Astrocyte (in vitro differentiated cells and primary cell): ENCODE measurements around the gene LCE4A. TPM values are rescaled to one million over a fixed set of nuclear protein-coding genes. Genes with fewer than 3 reads are reported as not detected.
"Not testable (repeated sequence)": the region's sequence is repeated elsewhere in the genome, so short reads cannot be mapped to it uniquely, and the experiment has no call there.

Experiments
- DNase-seq: peaks from one replicate; pipeline ENCODE4 v3.0.0-alpha.2; 2010; ENCODE audit warnings: low read depth
- FAIRE-seq: peaks from 2 replicates; lab custom pipeline; 2011; peaks lifted over from hg19 to GRCh38; lab: Jason Lieb, UNC
- H2AFZ ChIP-seq: 2 replicates; pipeline ENCODE4 v1.6.0; 2012; ENCODE audit warnings: low read depth, low read length, inconsistent platforms
- H3K27ac ChIP-seq: 2 replicates; pipeline ENCODE4 v1.5.1; 2011; ENCODE audit warnings: low read depth, low read length, inconsistent platforms
- H3K27me3 ChIP-seq: 2 replicates; pipeline ENCODE4 v1.6.0; 2011; ENCODE audit warnings: low read length, inconsistent platforms; ENCODE audit not compliant: insufficient read depth
- H3K36me3 ChIP-seq: 2 replicates; pipeline ENCODE4 v1.5.1; 2011; ENCODE audit warnings: low read length, inconsistent platforms; ENCODE audit not compliant: insufficient read depth
- H3K4me1 ChIP-seq: 2 replicates; pipeline ENCODE4 v1.5.1; 2011; ENCODE audit warnings: low read length, inconsistent platforms; ENCODE audit not compliant: insufficient read depth
- H3K4me2 ChIP-seq: 2 replicates; pipeline ENCODE4 v1.6.0; 2012; ENCODE audit warnings: low read length, inconsistent platforms
- H3K4me3 ChIP-seq: 2 replicates; pipeline ENCODE4 v1.5.1; 2011; ENCODE audit warnings: low read depth, mild to moderate bottlenecking, low read length, inconsistent platforms; ENCODE audit not compliant: insufficient read depth
- H3K79me2 ChIP-seq: 2 replicates; pipeline ENCODE4 v1.6.0; 2012; ENCODE audit warnings: mild to moderate bottlenecking, low read length, inconsistent platforms; ENCODE audit not compliant: insufficient read depth
- H3K9ac ChIP-seq: 2 replicates; pipeline ENCODE4 v1.6.0; 2012; ENCODE audit warnings: mild to moderate bottlenecking, low read length, inconsistent platforms
- H3K9me3 ChIP-seq: 2 replicates; pipeline ENCODE4 v1.5.1; 2012; ENCODE audit warnings: low read depth, mild to moderate bottlenecking, low read length, inconsistent platforms; ENCODE audit not compliant: insufficient read depth
- H4K20me1 ChIP-seq: 2 replicates; pipeline ENCODE4 v1.6.0; 2012; ENCODE audit warnings: low read length, inconsistent platforms; ENCODE audit not compliant: insufficient read depth
- H3K27ac Mint-ChIP-seq: one replicate; pipeline ENCODE4 v1.8.0; 2021; ENCODE audit warnings: mild to moderate bottlenecking, mixed read lengths; ENCODE audit not compliant: unreplicated experiment
- H3K27me3 Mint-ChIP-seq: one replicate; pipeline ENCODE4 v1.8.0; 2021; ENCODE audit warnings: low read depth, mixed read lengths; ENCODE audit not compliant: unreplicated experiment
- H3K36me3 Mint-ChIP-seq: one replicate; pipeline ENCODE4 v1.8.0; 2021; ENCODE audit warnings: low read depth, mixed read lengths; ENCODE audit not compliant: unreplicated experiment
- H3K4me1 Mint-ChIP-seq: one replicate; pipeline ENCODE4 v1.8.0; 2021; ENCODE audit warnings: low read depth, mixed read lengths; ENCODE audit not compliant: unreplicated experiment
- H3K4me3 Mint-ChIP-seq: one replicate; pipeline ENCODE4 v1.8.0; 2021; ENCODE audit warnings: mild to moderate bottlenecking, moderate library complexity, mixed read lengths; ENCODE audit not compliant: unreplicated experiment
- H3K9me3 Mint-ChIP-seq: one replicate; pipeline ENCODE4 v1.8.0; 2021; ENCODE audit warnings: mild to moderate bottlenecking, mixed read lengths; ENCODE audit not compliant: unreplicated experiment
- CTCF ChIP-seq: IDR thresholded peaks from 2 replicates; pipeline ENCODE4 v1.5.1; 2011; ENCODE audit warnings: low read depth, mild to moderate bottlenecking, inconsistent platforms, low read length, moderate library complexity; ENCODE audit not compliant: insufficient read depth
- EZH2 ChIP-seq: IDR thresholded peaks from 2 replicates; pipeline ENCODE4 v1.6.1; 2012; ENCODE audit warnings: mild to moderate bottlenecking, low read length, inconsistent platforms; ENCODE audit not compliant: insufficient read depth
- total RNA-seq: library from RNA; stranded (reverse); gene quantifications from 2 replicates; pipeline ENCODE4 v1.2.1, GENCODE V29; 2021

Gene LCE4A
- total RNA-seq, 1 donor from 2014 or later, result not detected

- H3K27ac ChIP-seq, result no peak overlapping the region
- H3K4me1 ChIP-seq, result no peaks in the 10 kb centered on the region
- Mint-ChIP-seq H3K27ac (no peak overlapping the region), H3K4me3 (no peak overlapping the region), H3K36me3 (no peaks in the 10 kb centered on the region), H3K27me3 (peaks cover 20% of the 10 kb centered on the region), H3K4me1 (no peaks in the 10 kb centered on the region), H3K9me3 (peaks cover 2% of the 10 kb centered on the region)
- FAIRE-seq (no peak), DNase-seq (no peak)
- no peak overlapping the region for H3K4me3 ChIP-seq
- TF ChIP-seq CTCF, result no peak
- no peak for TF ChIP-seq EZH2
- no peaks in the 10 kb centered on the region for H3K9me3 ChIP-seq
- no peak overlapping the region for H3K9ac ChIP-seq
- no peaks in the 10 kb centered on the region for H3K27me3 ChIP-seq
- no peaks in the 10 kb centered on the region for H4K20me1 ChIP-seq
- H3K79me2 ChIP-seq, result no peaks in the 10 kb centered on the region
- H2AFZ ChIP-seq, result no peak overlapping the region
- no peak overlapping the region for H3K4me2 ChIP-seq
- H3K36me3 ChIP-seq, result no peaks in the 10 kb centered on the region
Observed at GRCh38 chr1:152667648-152668047, 40.3 kb upstream of the LCE4A start.

DNA sequence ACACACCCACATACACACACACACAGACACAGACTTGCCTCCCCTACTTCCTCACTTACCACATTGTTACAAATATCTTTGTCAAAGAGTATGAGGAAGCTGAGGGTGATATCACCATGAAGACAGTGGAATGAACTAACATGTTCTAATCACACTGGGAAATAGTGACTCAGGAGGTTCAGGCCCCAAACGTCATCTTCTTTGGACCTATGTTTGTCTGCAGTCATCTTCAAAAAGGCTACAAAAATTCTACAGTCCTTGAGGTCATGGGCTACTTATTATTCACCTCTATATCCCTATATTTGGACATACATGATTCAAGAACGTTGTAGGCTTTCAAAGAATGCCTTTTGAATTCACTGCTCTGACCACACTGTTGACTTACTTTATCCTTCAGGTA is 34.9 kb upstream of the LCE4A start:
- no peak overlapping the region for H3K4me3 Mint-ChIP-seq
- no peaks in the 10 kb centered on the region for H4K20me1 ChIP-seq
- no peak overlapping the region for H3K4me3 ChIP-seq
- no peaks in the 10 kb centered on the region for H3K4me1 ChIP-seq
- no peaks in the 10 kb centered on the region for H3K9me3 Mint-ChIP-seq
- no peaks in the 10 kb centered on the region for H3K36me3 Mint-ChIP-seq
- TF ChIP-seq CTCF (no peak), EZH2 (no peak)
- H3K9me3 ChIP-seq, result no peaks in the 10 kb centered on the region
- H3K79me2 ChIP-seq, result no peaks in the 10 kb centered on the region
- no peak overlapping the region for H3K27ac ChIP-seq
- no peaks in the 10 kb centered on the region for H3K36me3 ChIP-seq
- DNase-seq (no peak), FAIRE-seq (no peak)
- H3K4me1 Mint-ChIP-seq, result no peaks in the 10 kb centered on the region
- H2AFZ ChIP-seq, result no peak overlapping the region
- H3K9ac ChIP-seq, result no peak overlapping the region
- no peaks in the 10 kb centered on the region for H3K27me3 ChIP-seq
- no peak overlapping the region for H3K27ac Mint-ChIP-seq
- peaks cover 14% of the 10 kb centered on the region for H3K27me3 Mint-ChIP-seq
- H3K4me2 ChIP-seq, result no peak overlapping the region

GRCh38 chr1:152674983-152675382 is 33.0 kb upstream of the LCE4A start, which contains the start of gene LCE2C:
LCE2C (plus strand) TSS chr1:152675279; CDS start chr1:152676016, 737 bp downstream.
- H3K27ac ChIP-seq, H3K4me3 ChIP-seq, H4K20me1 ChIP-seq, H3K9me3 Mint-ChIP-seq, FAIRE-seq, H3K36me3 Mint-ChIP-seq, H3K36me3 ChIP-seq, H3K4me2 ChIP-seq, H2AFZ ChIP-seq, H3K4me1 Mint-ChIP-seq, H3K27ac Mint-ChIP-seq, H3K27me3 ChIP-seq, H3K4me1 ChIP-seq, DNase-seq, H3K4me3 Mint-ChIP-seq, H3K9ac ChIP-seq, H3K79me2 ChIP-seq, H3K9me3 ChIP-seq: not testable (repeated sequence)
- peaks cover 18% of the 10 kb centered on the region for H3K27me3 Mint-ChIP-seq
